Measurements from ENCODE around the gene RNF26. TPM values are rescaled to one million over a fixed set of nuclear protein-coding genes. Genes with fewer than 3 reads are reported as not detected.

Gene RNF26
- total and polyA plus RNA-seq, 2 of the 13 experiments (the other 11 are each of a cell fraction or from before 2014, with no cell fraction given), result 11.9 to 26.3 TPM

DNA sequence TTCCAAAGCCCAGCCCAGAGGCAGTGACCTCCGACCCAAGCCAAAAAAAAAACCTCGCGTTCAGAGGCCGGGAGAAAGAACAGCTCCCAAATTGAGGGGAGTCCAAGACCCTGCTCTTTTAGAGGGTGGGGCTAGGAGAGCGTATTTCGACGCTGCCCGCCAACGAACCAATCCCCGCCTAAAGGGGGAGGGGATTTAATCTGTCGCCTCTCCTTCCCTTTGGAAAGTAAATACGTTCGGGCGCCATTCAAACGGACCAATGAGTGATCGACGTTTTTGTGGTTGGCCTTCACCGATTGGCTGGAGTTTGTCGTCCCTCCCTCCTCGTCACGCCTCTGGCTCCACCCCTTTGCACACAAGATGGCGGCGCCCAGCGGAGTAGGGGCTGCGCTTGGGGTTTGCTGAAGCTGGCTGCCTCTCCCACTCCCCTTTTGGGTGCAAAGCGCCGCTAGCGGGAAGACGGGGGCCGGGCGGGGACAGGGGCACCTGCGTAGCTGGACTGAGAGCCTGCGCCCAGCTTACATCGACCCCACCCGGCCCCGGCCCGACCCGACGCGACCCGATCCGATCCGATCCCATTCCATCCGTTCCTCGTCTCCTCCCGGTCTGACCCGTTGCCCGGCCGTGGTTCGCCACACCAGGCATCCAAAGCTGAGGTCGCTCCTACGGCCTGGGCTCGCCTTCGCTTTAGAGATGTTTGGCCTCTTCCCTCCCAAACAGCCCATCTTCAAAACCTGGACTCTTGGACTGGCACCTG lies at the start of gene RNF26 (continued):
- TF ChIP-seq, protein P1, sequence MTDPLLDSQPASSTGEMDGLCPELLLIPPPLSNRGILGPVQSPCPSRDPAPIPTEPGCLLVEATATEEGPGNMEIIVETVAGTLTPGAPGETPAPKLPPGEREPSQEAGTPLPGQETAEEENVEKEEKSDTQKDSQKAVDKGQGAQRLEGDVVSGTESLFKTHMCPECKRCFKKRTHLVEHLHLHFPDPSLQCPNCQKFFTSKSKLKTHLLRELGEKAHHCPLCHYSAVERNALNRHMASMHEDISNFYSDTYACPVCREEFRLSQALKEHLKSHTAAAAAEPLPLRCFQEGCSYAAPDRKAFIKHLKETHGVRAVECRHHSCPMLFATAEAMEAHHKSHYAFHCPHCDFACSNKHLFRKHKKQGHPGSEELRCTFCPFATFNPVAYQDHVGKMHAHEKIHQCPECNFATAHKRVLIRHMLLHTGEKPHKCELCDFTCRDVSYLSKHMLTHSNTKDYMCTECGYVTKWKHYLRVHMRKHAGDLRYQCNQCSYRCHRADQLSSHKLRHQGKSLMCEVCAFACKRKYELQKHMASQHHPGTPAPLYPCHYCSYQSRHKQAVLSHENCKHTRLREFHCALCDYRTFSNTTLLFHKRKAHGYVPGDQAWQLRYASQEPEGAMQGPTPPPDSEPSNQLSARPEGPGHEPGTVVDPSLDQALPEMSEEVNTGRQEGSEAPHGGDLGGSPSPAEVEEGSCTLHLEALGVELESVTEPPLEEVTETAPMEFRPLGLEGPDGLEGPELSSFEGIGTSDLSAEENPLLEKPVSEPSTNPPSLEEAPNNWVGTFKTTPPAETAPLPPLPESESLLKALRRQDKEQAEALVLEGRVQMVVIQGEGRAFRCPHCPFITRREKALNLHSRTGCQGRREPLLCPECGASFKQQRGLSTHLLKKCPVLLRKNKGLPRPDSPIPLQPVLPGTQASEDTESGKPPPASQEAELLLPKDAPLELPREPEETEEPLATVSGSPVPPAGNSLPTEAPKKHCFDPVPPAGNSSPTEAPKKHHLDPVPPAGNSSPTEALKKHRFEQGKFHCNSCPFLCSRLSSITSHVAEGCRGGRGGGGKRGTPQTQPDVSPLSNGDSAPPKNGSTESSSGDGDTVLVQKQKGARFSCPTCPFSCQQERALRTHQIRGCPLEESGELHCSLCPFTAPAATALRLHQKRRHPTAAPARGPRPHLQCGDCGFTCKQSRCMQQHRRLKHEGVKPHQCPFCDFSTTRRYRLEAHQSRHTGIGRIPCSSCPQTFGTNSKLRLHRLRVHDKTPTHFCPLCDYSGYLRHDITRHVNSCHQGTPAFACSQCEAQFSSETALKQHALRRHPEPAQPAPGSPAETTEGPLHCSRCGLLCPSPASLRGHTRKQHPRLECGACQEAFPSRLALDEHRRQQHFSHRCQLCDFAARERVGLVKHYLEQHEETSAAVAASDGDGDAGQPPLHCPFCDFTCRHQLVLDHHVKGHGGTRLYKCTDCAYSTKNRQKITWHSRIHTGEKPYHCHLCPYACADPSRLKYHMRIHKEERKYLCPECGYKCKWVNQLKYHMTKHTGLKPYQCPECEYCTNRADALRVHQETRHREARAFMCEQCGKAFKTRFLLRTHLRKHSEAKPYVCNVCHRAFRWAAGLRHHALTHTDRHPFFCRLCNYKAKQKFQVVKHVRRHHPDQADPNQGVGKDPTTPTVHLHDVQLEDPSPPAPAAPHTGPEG (CRISPR knock-in tag; IDR thresholded peaks at IDR 0.05), result 0 out of 2 replicates have a peak, but pooled peaks have one; percentile 63
- TF ChIP-seq RXRA (CRISPR knock-in tag; IDR thresholded peaks at IDR 0.05), result peak; percentile 51; the same call in 1 of the 2 replicates
- TF ChIP-seq FLYWCH1 (CRISPR knock-in tag; IDR thresholded peaks at IDR 0.05), result no peak
- TF ChIP-seq, protein P2, sequence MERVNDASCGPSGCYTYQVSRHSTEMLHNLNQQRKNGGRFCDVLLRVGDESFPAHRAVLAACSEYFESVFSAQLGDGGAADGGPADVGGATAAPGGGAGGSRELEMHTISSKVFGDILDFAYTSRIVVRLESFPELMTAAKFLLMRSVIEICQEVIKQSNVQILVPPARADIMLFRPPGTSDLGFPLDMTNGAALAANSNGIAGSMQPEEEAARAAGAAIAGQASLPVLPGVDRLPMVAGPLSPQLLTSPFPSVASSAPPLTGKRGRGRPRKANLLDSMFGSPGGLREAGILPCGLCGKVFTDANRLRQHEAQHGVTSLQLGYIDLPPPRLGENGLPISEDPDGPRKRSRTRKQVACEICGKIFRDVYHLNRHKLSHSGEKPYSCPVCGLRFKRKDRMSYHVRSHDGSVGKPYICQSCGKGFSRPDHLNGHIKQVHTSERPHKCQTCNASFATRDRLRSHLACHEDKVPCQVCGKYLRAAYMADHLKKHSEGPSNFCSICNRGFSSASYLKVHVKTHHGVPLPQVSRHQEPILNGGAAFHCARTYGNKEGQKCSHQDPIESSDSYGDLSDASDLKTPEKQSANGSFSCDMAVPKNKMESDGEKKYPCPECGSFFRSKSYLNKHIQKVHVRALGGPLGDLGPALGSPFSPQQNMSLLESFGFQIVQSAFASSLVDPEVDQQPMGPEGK (CRISPR knock-in tag; IDR thresholded peaks at IDR 0.05), result peak; percentile 20; the same call in 1 of the 2 replicates
- TF ChIP-seq SP140L (CRISPR knock-in tag; IDR thresholded peaks at IDR 0.05; ENCODE audit: borderline replicate concordance), result no peak
- TF ChIP-seq BORCS8-MEF2B (CRISPR knock-in tag; IDR thresholded peaks at IDR 0.05), result peak; percentile 75
- TF ChIP-seq ZMYM4 (CRISPR knock-in tag; IDR thresholded peaks at IDR 0.05), result peak; percentile 48; the same call in 1 of the 2 replicates
- TF ChIP-seq, protein P3, sequence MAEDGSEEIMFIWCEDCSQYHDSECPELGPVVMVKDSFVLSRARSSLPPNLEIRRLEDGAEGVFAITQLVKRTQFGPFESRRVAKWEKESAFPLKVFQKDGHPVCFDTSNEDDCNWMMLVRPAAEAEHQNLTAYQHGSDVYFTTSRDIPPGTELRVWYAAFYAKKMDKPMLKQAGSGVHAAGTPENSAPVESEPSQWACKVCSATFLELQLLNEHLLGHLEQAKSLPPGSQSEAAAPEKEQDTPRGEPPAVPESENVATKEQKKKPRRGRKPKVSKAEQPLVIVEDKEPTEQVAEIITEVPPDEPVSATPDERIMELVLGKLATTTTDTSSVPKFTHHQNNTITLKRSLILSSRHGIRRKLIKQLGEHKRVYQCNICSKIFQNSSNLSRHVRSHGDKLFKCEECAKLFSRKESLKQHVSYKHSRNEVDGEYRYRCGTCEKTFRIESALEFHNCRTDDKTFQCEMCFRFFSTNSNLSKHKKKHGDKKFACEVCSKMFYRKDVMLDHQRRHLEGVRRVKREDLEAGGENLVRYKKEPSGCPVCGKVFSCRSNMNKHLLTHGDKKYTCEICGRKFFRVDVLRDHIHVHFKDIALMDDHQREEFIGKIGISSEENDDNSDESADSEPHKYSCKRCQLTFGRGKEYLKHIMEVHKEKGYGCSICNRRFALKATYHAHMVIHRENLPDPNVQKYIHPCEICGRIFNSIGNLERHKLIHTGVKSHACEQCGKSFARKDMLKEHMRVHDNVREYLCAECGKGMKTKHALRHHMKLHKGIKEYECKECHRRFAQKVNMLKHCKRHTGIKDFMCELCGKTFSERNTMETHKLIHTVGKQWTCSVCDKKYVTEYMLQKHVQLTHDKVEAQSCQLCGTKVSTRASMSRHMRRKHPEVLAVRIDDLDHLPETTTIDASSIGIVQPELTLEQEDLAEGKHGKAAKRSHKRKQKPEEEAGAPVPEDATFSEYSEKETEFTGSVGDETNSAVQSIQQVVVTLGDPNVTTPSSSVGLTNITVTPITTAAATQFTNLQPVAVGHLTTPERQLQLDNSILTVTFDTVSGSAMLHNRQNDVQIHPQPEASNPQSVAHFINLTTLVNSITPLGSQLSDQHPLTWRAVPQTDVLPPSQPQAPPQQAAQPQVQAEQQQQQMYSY (CRISPR knock-in tag; IDR thresholded peaks at IDR 0.05), result peak; percentile 90
